ENCODE data around the gene CEP55.

The CEP55 gene

GRCh38 chr10:93471110-93471651 is 25.2 kb upstream of the CEP55 start:
- DNase-seq: no peak

- DNase-seq: no peak
Measured at GRCh38 chr10:93473161-93473560, 23.3 kb upstream of the CEP55 start.

- DNase-seq: no peak
Measured at GRCh38 chr10:93473804-93474472, 22.5 kb upstream of the CEP55 start.

GRCh38 chr10:93475227-93475626 is 21.2 kb upstream of the CEP55 start:
- DNase-seq: no peak

GRCh38 chr10:93475871-93476270 is 20.5 kb upstream of the CEP55 start:
- peak in 1 of 2 experiments; percentile 35 for DNase-seq

- DNase-seq: no peak
Measured at GRCh38 chr10:93476756-93477155, 19.7 kb upstream of the CEP55 start.

- no peak for DNase-seq
Measured at GRCh38 chr10:93478873-93479272, 17.5 kb upstream of the CEP55 start.

- no peak for DNase-seq
Measured at GRCh38 chr10:93481637-93482144, 14.7 kb upstream of the CEP55 start.

- peak; percentile 86 for DNase-seq
Measured at GRCh38 chr10:93482145-93482834, 14.1 kb upstream of the CEP55 start, which contains the start of gene MYOF. MYOF (minus strand) TSS chr10:93482334; CDS start chr10:93482194, 140 bp downstream.

GRCh38 chr10:93485690-93486089 is 10.7 kb upstream of the CEP55 start:
- DNase-seq: no peak

- no peak for DNase-seq
Measured at GRCh38 chr10:93488956-93489528, 7.4 kb upstream of the CEP55 start.

- no peak for DNase-seq
Measured at GRCh38 chr10:93491602-93492121, 4.8 kb upstream of the CEP55 start.

GRCh38 chr10:93493162-93493561 is 3.2 kb upstream of the CEP55 start:
- peak in 1 of 2 experiments; percentile 8 for DNase-seq

GRCh38 chr10:93494494-93494893 is 1.9 kb upstream of the CEP55 start:
- no peak for DNase-seq

GRCh38 chr10:93495654-93496321 is 624 bp upstream of the CEP55 start:
- peak in 1 of 2 experiments; percentile 4 for DNase-seq

GRCh38 chr10:93498166-93498565 is 1.8 kb downstream of the CEP55 start:
- DNase-seq: no peak

- no peak for DNase-seq
Measured at GRCh38 chr10:93501650-93502049, 5.2 kb downstream of the CEP55 start.

GRCh38 chr10:93503075-93503474 is 6.7 kb downstream of the CEP55 start:
- DNase-seq: no peak

- no peak for DNase-seq
Measured at GRCh38 chr10:93505075-93505474, 8.7 kb downstream of the CEP55 start.

GRCh38 chr10:93509816-93510215 is 13.4 kb downstream of the CEP55 start:
- DNase-seq: no peak

GRCh38 chr10:93512565-93512964 is 16.2 kb downstream of the CEP55 start:
- DNase-seq: no peak

GRCh38 chr10:93513091-93513490 is 16.7 kb downstream of the CEP55 start:
- no peak for DNase-seq

GRCh38 chr10:93514521-93514920 is 18.1 kb downstream of the CEP55 start:
- DNase-seq: no peak

All from AML-193 (cell line).